Hepatocyte (in vitro differentiated cells): ENCODE results near the gene RASSF9. TPM values are rescaled to one million over a fixed set of nuclear protein-coding genes. Genes with fewer than 3 reads are reported as not detected.

ENCODE experiments used
- DNase-seq: peaks from one replicate; pipeline ENCODE4 v3.0.0-alpha.2; 2016; ENCODE audit warnings: low spot score
- H2AFZ ChIP-seq: fragments of 200-600 bp; sonication (generic); 2 replicates; pipeline ENCODE4 v1.6.0; 2016; ENCODE audit warnings: antibody characterized with exemption, mild to moderate bottlenecking
- H3K27ac ChIP-seq: fragments of 200-600 bp; sonication (generic); 2 replicates; pipeline ENCODE4 v1.5.1; 2016; ENCODE audit warnings: mild to moderate bottlenecking
- H3K27me3 ChIP-seq: fragments of 200-600 bp; sonication (generic); 2 replicates; pipeline ENCODE4 v1.6.1; 2016
- H3K36me3 ChIP-seq: fragments of 200-600 bp; sonication (generic); replicated peaks from 2 replicates; pipeline ENCODE4 v1.5.1; 2016; ENCODE audit warnings: low read depth; ENCODE audit not compliant: insufficient read depth
- H3K4me1 ChIP-seq: fragments of 200-600 bp; sonication (generic); 2 replicates; pipeline ENCODE4 v1.5.1; 2016; ENCODE audit warnings: mild to moderate bottlenecking, moderate library complexity; ENCODE audit not compliant: insufficient read depth
- H3K4me2 ChIP-seq: fragments of 200-600 bp; sonication (generic); 2 replicates; pipeline ENCODE4 v1.6.0; 2016
- H3K4me3 ChIP-seq: fragments of 200-600 bp; sonication (generic); 2 replicates; pipeline ENCODE4 v1.5.1; 2016; ENCODE audit warnings: mild to moderate bottlenecking
- H3K79me2 ChIP-seq: fragments of 200-600 bp; sonication (generic); 2 replicates; pipeline ENCODE4 v1.6.0; 2017; ENCODE audit warnings: mild to moderate bottlenecking
- H3K9me2 ChIP-seq: fragments of 200-600 bp; sonication (generic); replicated peaks from 2 replicates; pipeline ENCODE4 v1.6.0; 2017; ENCODE audit warnings: mild to moderate bottlenecking; ENCODE audit not compliant: insufficient read depth
- H3K9me3 ChIP-seq: fragments of 200-600 bp; sonication (generic); 2 replicates; pipeline ENCODE4 v1.5.1; 2016; ENCODE audit warnings: low read depth, mild to moderate bottlenecking
- H4K20me1 ChIP-seq: fragments of 200-600 bp; sonication (generic); 2 replicates; pipeline ENCODE4 v1.6.0; 2016; ENCODE audit warnings: mild to moderate bottlenecking; ENCODE audit not compliant: insufficient read depth, poor library complexity, severe bottlenecking
- EZH2 ChIP-seq: fragments of 200-600 bp; sonication (generic); IDR thresholded peaks from 2 replicates; pipeline ENCODE4 v1.6.1; 2016; ENCODE audit warnings: antibody characterized with exemption, mild to moderate bottlenecking, borderline replicate concordance
- EZH2phosphoT487 ChIP-seq: fragments of 200-600 bp; sonication (generic); IDR thresholded peaks from one replicate; pipeline ENCODE4 v1.6.1; 2018; ENCODE audit warnings: antibody characterized with exemption, mild to moderate bottlenecking, low read depth, moderate library complexity; ENCODE audit not compliant: unreplicated experiment, severe bottlenecking
- WGBS: methylation state at CpG from one replicate; pipeline ENCODE4 v1.1.6; 2016; ENCODE audit warnings: low lambda C conversion rate; ENCODE audit errors: missing lambda C conversion rate; 5-methylcytosine and 5-hydroxymethylcytosine counted together
- polyA plus RNA-seq: library from polyadenylated mRNA; unstranded; fragments of >200 nt; fragmentation: Nextera tagmentation; extraction: Ambion mirVana; gene quantifications from 2 replicates; pipeline ENCODE4 v1.2.1, GENCODE V29; 2016
- total RNA-seq: library from RNA; depleted of rRNA; stranded (reverse); fragments of >200 nt; gene quantifications from 2 replicates; pipeline ENCODE4 v1.2.3, GENCODE V29; 2014
- TF ChIP-seq, protein P1 (sequence below): fragments of 200-600 bp; sonication (generic); IDR thresholded peaks from 2 replicates; pipeline ENCODE4 v1.5.1; 2016; ENCODE audit warnings: antibody characterized with exemption, mild to moderate bottlenecking; ENCODE audit not compliant: poor library complexity

The RASSF9 gene
- total RNA-seq (0.60 and 1.4 TPM in 2 replicates), polyA plus RNA-seq (0.31 and 0.40 TPM in 2 replicates)

DNA sequence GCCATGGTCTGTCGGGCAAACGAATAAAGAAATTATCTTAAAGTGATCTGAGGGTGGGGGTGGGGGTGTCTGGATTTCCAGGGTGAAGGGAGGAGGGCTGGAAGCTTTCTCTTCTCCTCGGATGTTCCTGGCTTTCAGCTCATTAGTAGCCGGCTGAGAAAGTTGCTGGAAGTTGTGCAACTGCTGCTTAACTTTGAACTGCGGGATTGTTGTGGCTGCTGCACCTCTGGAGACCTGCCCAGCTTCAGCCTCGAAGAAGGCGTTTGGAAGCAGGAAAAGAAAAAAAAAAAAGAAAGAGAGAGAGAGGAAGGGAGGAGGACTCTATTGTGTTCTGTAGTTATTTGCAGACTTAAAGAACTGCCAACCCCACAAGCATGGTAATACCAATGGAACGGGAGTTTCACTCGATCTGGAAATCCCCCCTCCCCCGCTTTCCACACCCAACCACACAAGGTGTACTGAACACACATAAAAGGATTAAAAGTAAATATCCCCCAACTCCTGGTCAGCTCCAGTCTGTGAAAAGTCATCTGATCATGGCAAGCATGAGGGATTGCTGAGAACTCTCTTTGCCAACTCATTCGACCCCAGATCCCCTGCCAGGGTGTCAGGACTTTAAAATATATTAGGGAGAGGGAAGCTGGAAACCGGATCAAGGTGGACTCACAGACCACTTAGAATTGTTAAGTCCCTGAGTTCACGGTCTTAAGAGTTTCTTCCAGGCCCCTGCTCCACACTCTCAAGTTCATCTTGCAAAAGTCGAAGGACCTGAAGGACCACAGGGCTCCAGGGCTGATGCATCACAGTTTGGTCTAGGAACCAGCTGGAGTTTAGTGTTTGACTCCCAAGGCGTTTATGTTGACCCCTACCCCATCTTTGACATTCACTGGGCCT is at the start of gene RASSF9:
RASSF9 (minus strand) TSS at position 213 of the 894 bp plus-strand sequence; CDS start at position 5, 208 bp downstream.
- TF ChIP-seq, protein P1, sequence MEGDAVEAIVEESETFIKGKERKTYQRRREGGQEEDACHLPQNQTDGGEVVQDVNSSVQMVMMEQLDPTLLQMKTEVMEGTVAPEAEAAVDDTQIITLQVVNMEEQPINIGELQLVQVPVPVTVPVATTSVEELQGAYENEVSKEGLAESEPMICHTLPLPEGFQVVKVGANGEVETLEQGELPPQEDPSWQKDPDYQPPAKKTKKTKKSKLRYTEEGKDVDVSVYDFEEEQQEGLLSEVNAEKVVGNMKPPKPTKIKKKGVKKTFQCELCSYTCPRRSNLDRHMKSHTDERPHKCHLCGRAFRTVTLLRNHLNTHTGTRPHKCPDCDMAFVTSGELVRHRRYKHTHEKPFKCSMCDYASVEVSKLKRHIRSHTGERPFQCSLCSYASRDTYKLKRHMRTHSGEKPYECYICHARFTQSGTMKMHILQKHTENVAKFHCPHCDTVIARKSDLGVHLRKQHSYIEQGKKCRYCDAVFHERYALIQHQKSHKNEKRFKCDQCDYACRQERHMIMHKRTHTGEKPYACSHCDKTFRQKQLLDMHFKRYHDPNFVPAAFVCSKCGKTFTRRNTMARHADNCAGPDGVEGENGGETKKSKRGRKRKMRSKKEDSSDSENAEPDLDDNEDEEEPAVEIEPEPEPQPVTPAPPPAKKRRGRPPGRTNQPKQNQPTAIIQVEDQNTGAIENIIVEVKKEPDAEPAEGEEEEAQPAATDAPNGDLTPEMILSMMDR, result no peak
- TF ChIP-seq EZH2, result no peak
- TF ChIP-seq EZH2phosphoT487, result no peak
- Histone ChIP-seq H3K27ac (peak within 1 kb of the TSS; percentile 67), H2AFZ (peak within 1 kb of the TSS; percentile 61), H3K36me3 (no peaks in the 10 kb centered on the region), H3K4me3 (peak within 1 kb of the TSS; percentile 30), H3K9me2 (no peaks in the 10 kb centered on the region), H4K20me1 (no peaks in the 10 kb centered on the region), H3K4me2 (peak within 1 kb of the TSS; percentile 74), H3K4me1 (peaks cover 6% of the 10 kb centered on the region), H3K9me3 (no peaks in the 10 kb centered on the region), H3K79me2 (no peaks in the 10 kb centered on the region), H3K27me3 (no peaks in the 10 kb centered on the region)
- peak; percentile 70 for DNase-seq
- 27% methylated on average over 15 of the region's 15 CpGs for WGBS

DNA sequence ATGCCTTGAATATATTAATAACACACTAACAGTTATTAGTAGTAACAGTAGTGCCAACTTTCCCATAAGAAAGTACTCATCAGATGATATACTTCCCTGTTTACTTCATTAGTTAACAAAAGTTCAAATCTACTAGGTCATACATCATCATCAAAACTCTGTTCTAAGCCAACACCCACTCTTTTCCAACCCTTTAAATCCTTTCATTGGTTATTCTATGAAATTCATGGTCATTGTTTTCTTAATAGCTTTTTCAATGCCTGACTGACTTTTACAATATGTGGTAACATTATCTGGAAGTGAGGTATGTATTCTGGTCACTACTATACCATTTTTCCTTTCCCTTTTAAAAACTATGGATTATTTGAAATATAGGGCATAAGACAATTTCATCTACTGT is 47.6 kb upstream of the RASSF9 start:
- no peak overlapping the region for H3K4me2 ChIP-seq
- no peaks in the 10 kb centered on the region for H3K9me3 ChIP-seq
- H3K36me3 ChIP-seq, result no peaks in the 10 kb centered on the region
- H3K4me3 ChIP-seq, result no peak overlapping the region
- TF ChIP-seq EZH2, result no peak
- no peak for TF ChIP-seq EZH2phosphoT487
- TF ChIP-seq, protein P1, result no peak
- no peak for DNase-seq
- H3K9me2 ChIP-seq, result no peaks in the 10 kb centered on the region
- no peak overlapping the region for H3K27ac ChIP-seq
- no peaks in the 10 kb centered on the region for H3K27me3 ChIP-seq
- H3K4me1 ChIP-seq, result no peaks in the 10 kb centered on the region
- no peaks in the 10 kb centered on the region for H4K20me1 ChIP-seq
- H2AFZ ChIP-seq, result no peak overlapping the region
- H3K79me2 ChIP-seq, result no peaks in the 10 kb centered on the region

DNA sequence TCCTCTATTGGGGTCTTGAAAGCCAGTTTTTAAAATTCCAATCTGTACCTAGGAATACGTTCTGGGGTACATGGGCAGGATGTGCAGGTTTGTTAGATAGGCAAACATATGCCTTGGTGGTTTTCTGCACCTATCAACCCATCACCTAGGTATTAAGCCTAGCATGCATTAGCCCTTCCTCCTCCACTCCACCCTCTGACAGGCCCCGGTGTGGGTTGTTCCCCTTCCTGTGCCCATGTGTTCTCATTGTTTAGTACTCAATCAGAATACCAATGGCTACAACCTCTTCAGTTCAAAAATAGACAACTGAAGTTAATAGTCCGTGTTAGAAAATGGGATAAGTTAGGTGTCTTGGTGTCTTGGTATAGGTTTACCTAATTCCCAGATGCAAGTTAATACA is 41.2 kb upstream of the RASSF9 start:
- no peaks in the 10 kb centered on the region for H3K9me3 ChIP-seq
- H3K36me3 ChIP-seq, result no peaks in the 10 kb centered on the region
- no peaks in the 10 kb centered on the region for H3K4me1 ChIP-seq
- no peaks in the 10 kb centered on the region for H4K20me1 ChIP-seq
- TF ChIP-seq EZH2 (no peak), EZH2phosphoT487 (no peak)
- TF ChIP-seq, protein P1, result no peak
- no peak overlapping the region for H3K4me2 ChIP-seq
- no peak for DNase-seq
- no peaks in the 10 kb centered on the region for H3K27me3 ChIP-seq
- H3K9me2 ChIP-seq, result no peaks in the 10 kb centered on the region
- H3K79me2 ChIP-seq, result no peaks in the 10 kb centered on the region
- 67% methylated on average over 3 of the region's 3 CpGs for WGBS
- no peak overlapping the region for H3K27ac ChIP-seq
- no peak overlapping the region for H2AFZ ChIP-seq
- H3K4me3 ChIP-seq, result no peak overlapping the region
